Choroid plexus epithelial cell (primary cell): ENCODE measurements around the gene RMND5B.

Experiments
- DNase-seq: peaks from one replicate; pipeline ENCODE4 v3.0.0-alpha.2; 2010; ENCODE audit warnings: low read depth
- H3K4me3 ChIP-seq: 2 replicates; pipeline ENCODE4 v1.5.1; 2011; ENCODE audit warnings: low read depth, mild to moderate bottlenecking, control low read depth, low read length, moderate library complexity
- TF ChIP-seq, protein P1 (sequence below): conservative IDR thresholded peaks from 2 replicates; pipeline ENCODE4 v1.5.1; 2011; ENCODE audit warnings: low read depth, mild to moderate bottlenecking, control low read depth, inconsistent platforms, low read length, moderate library complexity

RMND5B gene

GRCh38 chr5:178141550-178141949, 10.7 kb downstream of the RMND5B start:
- TF ChIP-seq, protein P1, sequence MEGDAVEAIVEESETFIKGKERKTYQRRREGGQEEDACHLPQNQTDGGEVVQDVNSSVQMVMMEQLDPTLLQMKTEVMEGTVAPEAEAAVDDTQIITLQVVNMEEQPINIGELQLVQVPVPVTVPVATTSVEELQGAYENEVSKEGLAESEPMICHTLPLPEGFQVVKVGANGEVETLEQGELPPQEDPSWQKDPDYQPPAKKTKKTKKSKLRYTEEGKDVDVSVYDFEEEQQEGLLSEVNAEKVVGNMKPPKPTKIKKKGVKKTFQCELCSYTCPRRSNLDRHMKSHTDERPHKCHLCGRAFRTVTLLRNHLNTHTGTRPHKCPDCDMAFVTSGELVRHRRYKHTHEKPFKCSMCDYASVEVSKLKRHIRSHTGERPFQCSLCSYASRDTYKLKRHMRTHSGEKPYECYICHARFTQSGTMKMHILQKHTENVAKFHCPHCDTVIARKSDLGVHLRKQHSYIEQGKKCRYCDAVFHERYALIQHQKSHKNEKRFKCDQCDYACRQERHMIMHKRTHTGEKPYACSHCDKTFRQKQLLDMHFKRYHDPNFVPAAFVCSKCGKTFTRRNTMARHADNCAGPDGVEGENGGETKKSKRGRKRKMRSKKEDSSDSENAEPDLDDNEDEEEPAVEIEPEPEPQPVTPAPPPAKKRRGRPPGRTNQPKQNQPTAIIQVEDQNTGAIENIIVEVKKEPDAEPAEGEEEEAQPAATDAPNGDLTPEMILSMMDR, result no peak
- H3K4me3 ChIP-seq, result no peak overlapping the region
- no peak for DNase-seq

GRCh38 chr5:178142642-178143041, 11.8 kb downstream of the RMND5B start:
- H3K4me3 ChIP-seq, result no peak overlapping the region
- no peak for DNase-seq
- TF ChIP-seq, protein P1, result no peak

GRCh38 chr5:178143246-178143645, 12.4 kb downstream of the RMND5B start:
- no peak for DNase-seq
- TF ChIP-seq, protein P1, result no peak
- no peak overlapping the region for H3K4me3 ChIP-seq

- peak; percentile 76 for DNase-seq
- TF ChIP-seq, protein P1, result no peak
- no peak overlapping the region for H3K4me3 ChIP-seq
These were observed 13.1 kb downstream of the RMND5B start for GRCh38 chr5:178143901-178144300.

GRCh38 chr5:178145965-178146820, 15.4 kb downstream of the RMND5B start:
- DNase-seq, result peak; percentile 57
- no peak overlapping the region for H3K4me3 ChIP-seq
- TF ChIP-seq, protein P1, result peak; percentile 85

- H3K4me3 ChIP-seq, result no peak overlapping the region
- TF ChIP-seq, protein P1, result no peak
- DNase-seq, result no peak
These were observed 16.6 kb downstream of the RMND5B start for GRCh38 chr5:178147406-178147805.
